ENCODE data around the gene AGAP1.

Gene AGAP1

GRCh38 chr2:235638541-235639427 lies 144.9 kb downstream of the AGAP1 start:
- no peak for DNase-seq (ENCODE audit: low spot score)

GRCh38 chr2:235639428-235639773 lies 145.6 kb downstream of the AGAP1 start:
- no peak for DNase-seq (ENCODE audit: low spot score)

- DNase-seq (ENCODE audit: low spot score), result no peak
Observed at GRCh38 chr2:235639885-235640284, 146.0 kb downstream of the AGAP1 start.

- DNase-seq (ENCODE audit: low spot score), result no peak
Observed at GRCh38 chr2:235640377-235640776, 146.5 kb downstream of the AGAP1 start.

- DNase-seq (ENCODE audit: low spot score), result no peak
Observed at GRCh38 chr2:235640926-235641723, 147.3 kb downstream of the AGAP1 start.

- DNase-seq (ENCODE audit: low spot score), result no peak
Observed at GRCh38 chr2:235641956-235642355, 148.1 kb downstream of the AGAP1 start.

GRCh38 chr2:235642446-235643098 lies 148.7 kb downstream of the AGAP1 start:
- DNase-seq (ENCODE audit: low spot score), result no peak

GRCh38 chr2:235643680-235644511 lies 150.1 kb downstream of the AGAP1 start:
- no peak for DNase-seq (ENCODE audit: low spot score)

GRCh38 chr2:235647264-235647663 lies 153.4 kb downstream of the AGAP1 start:
- no peak for DNase-seq (ENCODE audit: low spot score)

GRCh38 chr2:235647877-235648276 lies 154.0 kb downstream of the AGAP1 start:
- no peak for DNase-seq (ENCODE audit: low spot score)

- no peak for DNase-seq (ENCODE audit: low spot score)
Observed at GRCh38 chr2:235649418-235649817, 155.6 kb downstream of the AGAP1 start.

GRCh38 chr2:235651643-235652042 lies 157.8 kb downstream of the AGAP1 start:
- DNase-seq (ENCODE audit: low spot score), result no peak

GRCh38 chr2:235654103-235654813 lies 160.4 kb downstream of the AGAP1 start:
- DNase-seq (ENCODE audit: low spot score), result no peak

GRCh38 chr2:235658351-235659174 lies 164.7 kb downstream of the AGAP1 start:
- DNase-seq (ENCODE audit: low spot score), result no peak

GRCh38 chr2:235659767-235660322 lies 166.0 kb downstream of the AGAP1 start:
- DNase-seq (ENCODE audit: low spot score), result no peak

GRCh38 chr2:235660484-235661082 lies 166.7 kb downstream of the AGAP1 start:
- no peak for DNase-seq (ENCODE audit: low spot score)

GRCh38 chr2:235661167-235661937 lies 167.5 kb downstream of the AGAP1 start:
- no peak for DNase-seq (ENCODE audit: low spot score)

- no peak for DNase-seq (ENCODE audit: low spot score)
Observed at GRCh38 chr2:235661952-235662351, 168.1 kb downstream of the AGAP1 start.

GRCh38 chr2:235663875-235664274 lies 170.0 kb downstream of the AGAP1 start:
- DNase-seq (ENCODE audit: low spot score), result no peak

Measured in activated CD4-positive, alpha-beta T cell treated with anti-CD3 and anti-CD28 coated beads, Interleukin-2, Interleukin-4, amounts not matched to agents 100 ng/mL and 50 ng/mL, durations not matched to agents 16 hours and 8 hours (primary cell).